GM18499 (cell line): ENCODE data around the gene TMEM175.
"Not testable (repeated sequence)": the region's sequence is repeated elsewhere in the genome, so short reads cannot be mapped to it uniquely, and the experiment has no call there.

Experiments used
- ATAC-seq: cut with Tn5 transposase; IDR thresholded peaks from one replicate; pipeline ENCODE4 v1.9.1; 2021; ENCODE audit warnings: moderate number of reproducible peaks; ENCODE audit not compliant: insufficient read depth, unreplicated experiment

TMEM175 gene

DNA sequence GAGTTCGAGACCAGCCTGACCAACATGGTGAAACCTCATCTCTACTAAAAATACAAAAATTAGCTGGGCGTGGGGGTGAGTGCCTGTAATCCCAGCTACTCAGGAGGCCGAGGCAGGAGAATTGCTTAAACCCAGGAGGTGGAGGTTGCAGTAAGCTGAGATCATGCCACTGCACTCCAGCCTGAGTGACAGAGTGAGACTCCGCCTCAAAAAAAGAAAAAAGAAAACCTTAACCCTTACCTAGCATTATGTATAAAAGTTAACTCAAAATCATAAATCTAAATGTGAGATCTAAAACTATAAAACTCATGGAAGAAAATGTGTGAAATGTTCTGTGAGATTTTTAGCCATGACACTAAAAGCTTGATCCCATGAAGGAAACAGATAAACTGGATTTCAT lies 7.2 kb downstream of the TMEM175 start:
- ATAC-seq: not testable (repeated sequence)

DNA sequence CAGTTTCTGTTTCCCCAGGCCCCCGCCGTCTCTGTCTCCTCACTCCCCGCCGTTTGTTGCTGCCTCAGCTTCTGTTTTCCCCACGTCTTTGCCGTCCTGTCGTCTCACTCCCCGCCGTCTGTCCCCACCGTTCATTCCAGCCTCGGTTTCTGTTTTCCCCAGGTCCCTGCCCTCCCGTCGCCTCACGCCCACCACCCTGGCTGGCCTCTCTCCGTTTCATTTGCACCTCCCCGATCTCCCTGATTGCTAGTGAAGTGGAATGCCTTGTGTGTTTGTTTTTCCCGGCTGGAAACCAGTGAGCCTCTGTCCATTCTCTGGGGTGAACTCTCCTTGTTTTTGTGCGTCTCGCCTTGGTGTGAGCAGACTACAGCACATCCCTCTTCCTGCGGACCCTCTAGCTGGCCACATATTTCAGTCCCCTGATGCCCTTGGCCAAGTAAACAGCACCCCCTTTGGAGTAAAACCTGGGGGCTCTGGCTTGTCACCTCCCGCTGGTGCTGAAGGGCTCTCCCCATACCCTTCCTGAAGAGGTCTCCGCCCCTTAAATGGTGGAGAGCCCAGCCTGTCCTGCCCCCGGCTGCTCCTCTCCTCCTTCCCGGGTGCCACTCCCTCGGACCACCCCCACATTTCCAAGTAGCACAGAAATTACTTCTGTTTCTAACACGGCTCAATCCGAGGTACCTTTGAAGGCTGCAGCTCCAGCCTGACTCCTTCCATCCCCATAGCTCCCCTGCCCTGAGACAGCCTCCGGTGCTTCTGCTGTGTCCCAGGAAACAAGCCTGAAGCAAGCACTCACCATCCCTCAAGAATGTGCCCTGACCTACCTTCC lies 13.2 kb downstream of the TMEM175 start:
- ATAC-seq: no peak

DNA sequence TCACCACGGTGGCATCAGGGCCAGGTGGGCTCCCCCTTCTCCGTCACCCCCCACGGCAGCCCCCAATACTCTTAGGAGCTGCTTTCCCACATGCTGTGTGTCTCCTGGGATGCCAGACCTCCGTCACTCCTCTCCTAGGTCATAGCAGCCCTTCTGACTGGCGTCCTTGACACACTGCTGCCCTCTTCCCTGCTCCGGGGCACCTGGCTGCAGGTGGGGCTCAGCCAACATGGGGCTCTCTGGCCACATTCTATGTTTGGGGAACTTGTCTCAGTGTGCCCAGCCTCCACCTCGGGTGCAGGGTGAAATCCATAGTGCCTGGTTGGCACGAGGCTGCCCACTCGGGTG lies 13.8 kb downstream of the TMEM175 start:
- ATAC-seq: no peak

DNA sequence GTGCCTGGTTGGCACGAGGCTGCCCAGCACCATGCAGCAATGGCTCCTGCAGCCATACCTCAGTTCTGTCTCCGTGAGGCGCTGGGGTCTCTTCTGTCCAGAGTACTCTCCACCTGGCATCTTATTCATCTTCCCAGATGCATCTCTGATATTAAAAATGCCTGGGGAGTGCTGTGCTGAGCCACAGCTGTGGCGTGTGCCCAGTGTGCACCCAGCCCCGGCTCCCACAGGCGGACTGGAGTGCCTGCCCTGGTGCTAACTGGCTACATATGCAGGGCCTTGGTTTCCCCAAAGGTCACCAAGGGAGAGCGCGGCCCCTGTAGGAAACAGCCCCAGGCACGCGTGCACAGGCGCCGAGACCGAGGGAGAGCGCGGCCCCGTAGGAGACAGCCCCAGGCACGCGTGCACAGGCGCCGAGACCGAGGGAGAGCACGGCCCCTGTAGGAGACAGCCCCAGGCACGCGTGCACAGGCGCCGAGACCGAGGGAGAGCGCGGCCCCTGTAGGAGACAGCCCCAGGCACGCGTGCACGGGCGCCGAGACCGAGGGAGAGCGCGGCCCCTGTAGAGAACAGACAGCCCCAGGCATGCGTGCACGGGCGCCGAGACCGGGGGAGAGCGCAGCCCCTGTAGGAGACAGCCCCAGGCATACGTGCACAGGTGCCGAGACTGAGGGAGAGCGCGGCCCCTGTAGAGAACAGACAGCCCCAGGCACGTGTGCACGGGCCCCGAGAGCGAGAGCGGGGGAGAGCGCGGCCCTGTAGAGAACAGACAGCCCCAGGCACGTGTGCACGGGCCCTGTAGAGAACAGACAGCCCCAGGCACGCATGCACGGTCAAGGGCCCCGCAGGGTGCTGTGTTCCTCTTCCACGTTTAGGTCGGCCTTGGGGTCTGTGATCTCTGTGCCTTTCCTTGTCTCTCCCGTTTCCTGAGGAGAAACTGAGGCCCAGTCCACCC lies 14.5 kb downstream of the TMEM175 start:
- no peak for ATAC-seq

DNA sequence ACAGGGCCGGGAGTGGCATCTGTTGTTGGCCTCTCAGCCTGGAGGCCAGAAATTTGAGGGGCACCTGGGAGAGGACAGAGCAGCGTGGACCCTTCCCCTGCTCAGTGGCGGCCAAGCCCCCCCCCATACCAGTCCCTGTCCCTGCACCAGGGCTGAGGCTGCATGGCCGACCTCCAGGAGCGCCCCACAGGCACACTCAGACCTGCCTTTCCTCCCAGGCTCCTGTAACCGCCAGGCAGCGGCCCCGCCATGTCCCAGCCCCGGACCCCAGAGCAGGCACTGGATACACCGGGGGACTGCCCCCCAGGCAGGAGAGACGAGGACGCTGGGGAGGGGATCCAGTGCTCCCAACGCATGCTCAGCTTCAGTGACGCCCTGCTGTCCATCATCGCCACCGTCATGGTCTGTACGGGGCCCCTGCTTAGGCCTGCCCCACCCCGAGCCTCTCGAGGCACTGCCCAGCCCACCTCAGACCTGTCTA lies 15.3 kb downstream of the TMEM175 start:
- ATAC-seq: no peak

DNA sequence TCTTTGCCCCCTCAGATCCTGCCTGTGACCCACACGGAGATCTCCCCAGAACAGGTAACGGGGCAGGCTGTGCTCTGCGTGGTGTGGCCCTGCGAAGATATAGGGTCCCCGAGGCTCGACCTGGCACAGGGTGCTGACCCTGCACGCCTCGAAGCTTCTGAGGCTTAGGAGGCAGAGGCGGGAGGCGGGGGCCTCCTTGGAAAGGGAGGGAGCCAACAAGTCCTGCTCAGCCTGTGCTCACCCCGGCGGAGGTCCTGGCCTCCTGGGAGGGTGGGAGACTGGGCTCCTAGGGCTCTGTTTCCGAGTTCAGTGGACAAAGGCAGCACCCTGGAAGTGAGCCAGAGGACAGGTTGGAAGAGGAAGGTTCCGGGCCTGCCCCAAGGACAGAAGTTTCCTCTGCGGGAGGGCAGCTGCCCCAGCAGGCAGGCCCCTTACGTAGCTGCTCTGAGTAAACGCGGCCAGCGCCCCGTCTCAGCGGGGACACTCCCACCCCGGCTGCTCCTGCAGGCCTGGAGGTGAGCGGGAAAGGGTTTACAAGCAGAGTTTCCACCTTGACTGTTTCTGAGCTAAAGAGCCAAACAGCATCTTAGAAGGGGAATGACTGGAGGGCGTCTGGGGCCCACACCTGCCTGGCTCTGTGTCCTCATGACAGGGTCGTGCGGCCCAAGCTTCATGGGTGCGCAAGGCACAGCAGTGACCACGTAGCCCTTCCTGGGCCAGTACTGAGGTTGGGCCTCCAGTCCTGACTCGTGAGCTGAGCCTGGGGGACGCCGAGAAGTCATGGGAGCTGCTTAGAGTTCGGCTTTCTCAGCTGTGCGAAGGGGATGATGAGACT lies 16.1 kb downstream of the TMEM175 start:
- ATAC-seq: no peak

DNA sequence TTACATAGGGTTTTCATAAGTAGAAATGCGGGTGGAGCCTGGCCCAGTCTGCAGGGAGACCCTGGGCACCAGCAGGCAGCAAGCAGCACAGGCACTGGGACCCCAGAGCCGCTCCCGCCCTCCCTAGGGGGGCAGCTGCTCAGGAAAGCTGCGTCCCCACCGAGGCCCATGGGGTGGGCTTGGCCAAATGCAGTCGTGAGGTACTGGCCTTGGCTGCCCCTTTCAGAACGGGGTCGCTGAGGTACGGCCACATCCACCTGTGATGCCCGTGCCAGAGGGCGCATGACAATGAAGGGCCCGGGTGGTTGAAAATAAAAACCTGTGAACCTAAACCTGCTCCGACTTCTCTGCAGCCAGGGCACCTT lies 16.7 kb downstream of the TMEM175 start:
- no peak for ATAC-seq

DNA sequence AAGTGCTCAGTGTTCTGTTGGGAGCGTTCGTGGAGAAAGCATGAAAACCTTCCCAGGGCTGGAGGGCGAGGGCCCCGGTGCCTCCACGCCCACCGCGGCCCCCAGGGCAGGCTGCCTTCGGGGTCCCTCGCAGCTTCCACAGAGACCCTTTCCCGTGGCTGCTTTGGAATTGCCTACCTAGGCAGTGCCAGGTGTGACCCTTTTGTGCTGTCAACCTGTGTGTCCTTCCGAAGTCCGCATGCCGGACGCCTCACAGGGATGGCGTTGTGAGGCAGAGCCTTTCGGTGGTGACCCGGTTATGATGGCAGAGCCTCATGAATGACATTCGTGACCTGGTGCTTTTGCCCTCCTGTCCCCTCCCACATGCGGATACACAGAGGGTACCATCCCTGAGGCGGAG lies 17.4 kb downstream of the TMEM175 start:
- ATAC-seq: no peak

DNA sequence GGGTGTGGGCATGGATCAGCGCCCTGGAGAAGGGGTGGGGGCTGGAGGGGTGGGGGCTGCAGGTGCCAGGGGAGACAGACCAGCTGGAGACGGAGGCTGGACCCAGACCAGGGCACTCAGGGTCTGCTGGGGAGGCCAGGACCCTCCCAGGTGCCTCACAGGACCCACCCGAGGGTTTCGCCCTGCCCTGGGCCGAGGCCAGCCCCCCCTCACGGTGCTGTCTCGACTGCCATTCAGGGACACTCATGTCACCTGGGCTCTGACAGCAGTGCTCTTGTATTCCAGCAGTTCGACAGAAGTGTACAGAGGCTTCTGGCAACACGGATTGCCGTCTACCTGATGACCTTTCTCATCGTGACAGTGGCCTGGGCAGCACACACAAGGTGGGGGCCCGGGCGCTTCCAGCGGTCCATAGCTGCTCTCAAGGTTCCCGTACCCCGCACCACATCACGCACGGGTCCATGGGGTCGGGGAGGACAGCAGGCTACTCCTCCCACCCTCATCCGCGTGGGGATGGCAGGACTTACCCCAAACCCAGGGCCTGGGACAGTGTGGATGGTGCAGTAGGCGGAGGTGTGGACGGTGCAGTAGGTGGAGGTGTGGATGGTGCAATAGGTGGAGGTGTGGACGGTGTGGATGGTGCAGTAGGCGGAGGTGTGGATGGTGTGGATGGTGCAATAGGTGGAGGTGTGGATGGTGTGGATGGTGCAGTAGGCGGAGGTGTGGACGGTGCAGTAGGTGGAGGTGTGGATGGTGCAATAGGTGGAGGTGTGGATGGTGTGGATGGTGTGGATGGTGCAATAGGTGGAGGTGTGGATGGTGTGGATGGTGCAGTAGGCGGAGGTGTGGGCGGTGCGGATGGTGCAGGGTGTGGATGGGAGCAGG lies 18.1 kb downstream of the TMEM175 start:
- no peak for ATAC-seq

DNA sequence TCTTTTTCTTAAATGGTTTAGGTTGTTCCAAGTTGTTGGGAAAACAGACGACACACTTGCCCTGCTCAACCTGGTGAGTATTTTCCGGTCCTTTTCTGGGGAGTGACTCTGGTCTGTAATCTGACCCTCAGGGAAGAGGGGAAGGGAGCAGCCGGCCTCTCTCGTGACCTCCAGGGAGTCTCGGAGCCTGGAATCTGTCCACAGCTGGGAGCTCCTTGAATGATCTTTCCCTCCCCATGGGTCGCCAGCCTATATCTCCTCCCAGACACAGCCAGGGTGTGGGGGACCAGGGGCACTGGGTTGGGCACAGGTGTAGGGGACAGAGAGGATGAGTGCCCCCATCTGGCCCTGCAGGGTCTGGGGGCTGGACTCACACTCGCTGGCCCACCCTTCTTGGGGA lies 18.9 kb downstream of the TMEM175 start:
- ATAC-seq: no peak

DNA sequence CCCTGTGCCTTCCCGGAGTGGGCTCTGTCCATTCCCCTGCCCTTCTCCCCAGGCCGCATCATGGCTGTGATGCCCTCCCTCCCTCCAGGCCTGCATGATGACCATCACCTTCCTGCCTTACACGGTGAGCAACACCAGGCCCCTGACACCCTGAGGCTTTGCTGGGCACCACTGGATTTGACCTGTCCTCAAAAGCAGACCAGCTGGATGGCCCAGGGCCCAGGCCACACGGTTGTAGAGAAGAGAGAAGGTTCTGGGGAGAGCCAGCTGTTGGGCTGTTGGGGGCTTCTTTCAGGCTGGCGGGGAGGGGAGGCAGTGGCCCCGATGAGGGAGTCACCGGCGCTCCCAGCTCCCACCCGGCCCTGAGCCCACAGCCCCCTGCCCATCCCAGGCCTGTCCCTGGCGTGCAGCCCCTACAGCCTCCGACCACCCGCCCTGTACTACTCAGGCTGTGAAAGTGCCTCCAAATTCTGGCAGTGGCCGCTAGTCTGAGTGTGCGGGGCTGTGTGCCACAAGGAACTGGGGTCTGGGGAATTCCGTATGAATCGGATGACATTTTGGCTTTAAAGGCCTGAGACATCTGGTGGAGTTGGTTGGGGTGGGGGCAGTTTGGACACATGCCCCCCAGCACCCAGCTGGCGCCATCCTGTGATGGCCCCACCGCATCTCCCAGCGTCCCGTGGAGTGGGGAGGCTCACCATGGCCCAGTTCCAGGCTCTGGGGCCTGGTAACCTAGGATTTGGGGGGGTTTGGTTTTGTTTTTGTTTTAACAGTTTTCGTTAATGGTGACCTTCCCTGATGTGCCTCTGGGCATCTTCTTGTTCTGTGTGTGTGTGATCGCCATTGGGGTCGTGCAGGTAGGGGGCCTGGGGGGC lies 19.6 kb downstream of the TMEM175 start:
- no peak for ATAC-seq

DNA sequence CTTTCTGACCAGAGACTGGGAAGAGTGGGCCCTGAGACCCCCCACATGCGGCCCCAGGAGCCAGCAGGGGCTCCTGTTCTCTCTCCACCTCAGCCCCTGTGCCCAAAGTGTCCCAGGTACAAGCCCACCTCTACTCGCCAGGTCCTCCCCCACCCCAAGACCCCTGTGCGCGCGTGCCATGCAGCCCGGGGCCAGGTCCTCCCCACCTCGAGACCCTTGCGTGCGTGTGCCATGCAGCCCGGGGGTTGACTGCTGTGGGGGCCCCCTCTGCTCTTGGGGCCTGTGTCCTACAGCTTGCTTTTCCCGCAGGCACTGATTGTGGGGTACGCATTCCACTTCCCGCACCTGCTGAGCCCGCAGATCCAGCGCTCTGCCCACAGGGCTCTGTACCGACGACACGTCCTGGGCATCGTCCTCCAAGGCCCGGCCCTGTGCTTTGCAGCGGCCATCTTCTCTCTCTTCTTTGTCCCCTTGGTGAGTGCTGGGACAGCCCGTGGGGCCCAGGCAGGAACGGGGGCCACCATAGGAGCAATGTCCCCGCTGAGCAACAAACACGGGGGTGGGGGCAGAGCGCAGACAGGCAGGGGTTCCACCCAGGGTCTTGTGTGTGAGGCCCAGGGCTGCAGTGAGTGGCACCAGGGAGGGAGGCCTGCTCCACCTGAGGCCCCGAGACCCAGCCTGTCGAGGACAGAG lies 20.8 kb downstream of the TMEM175 start:
- no peak for ATAC-seq

DNA sequence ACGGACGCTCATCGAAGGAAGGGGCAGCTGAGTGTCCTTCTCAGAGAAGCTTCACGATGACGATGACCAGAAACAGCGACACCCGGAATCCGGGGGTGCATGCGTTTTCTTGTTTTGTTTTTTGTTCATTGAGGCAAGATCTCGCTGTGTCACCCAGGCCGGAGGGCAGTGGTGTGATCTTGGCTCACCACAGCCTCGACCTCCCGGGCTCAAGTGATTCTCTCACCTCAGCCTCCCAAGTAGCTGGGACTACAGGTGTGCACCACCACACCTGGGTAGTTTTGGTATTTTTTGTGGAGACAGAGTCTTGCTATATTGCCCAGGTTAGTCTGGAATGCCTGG lies 21.3 kb downstream of the TMEM175 start:
- ATAC-seq: no peak

DNA sequence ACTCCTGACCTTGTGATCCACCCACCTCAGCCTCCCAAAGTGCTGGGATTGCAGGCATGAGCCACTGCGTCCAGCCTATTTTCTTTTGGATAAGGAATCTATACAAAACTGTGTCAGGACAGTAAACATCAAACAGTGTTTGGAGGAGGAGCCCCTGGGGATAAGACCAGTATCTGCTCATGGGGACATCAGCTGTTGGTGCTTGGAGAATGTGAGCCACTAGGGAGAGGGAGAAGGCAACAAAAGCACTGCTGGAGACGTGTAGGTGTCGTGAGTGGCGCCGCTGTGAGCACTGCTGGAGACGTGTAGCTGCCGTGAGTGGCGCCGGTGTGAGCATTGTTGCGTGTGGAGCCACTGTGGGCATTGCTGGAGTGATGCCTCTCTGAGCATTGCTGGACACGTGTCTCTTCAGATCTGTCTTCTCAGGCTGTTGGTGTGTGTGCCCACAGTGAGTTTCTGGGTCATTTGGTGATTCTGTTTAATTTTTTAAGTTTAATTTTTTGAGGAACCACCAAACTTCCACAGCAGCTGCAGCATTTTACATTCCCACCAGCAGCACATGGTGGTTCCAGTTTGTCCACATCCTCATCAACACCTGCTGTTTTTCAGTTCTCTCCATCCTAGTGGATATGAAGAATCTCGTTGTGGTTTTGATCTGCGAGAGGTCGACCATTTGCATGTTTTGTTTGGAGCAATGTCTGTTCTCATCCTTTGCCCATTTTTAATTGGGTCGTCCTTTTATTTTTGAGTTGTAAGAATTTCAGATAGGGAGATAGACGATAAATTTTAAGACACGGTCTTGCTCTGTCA lies 22.2 kb downstream of the TMEM175 start:
- ATAC-seq: no peak

DNA sequence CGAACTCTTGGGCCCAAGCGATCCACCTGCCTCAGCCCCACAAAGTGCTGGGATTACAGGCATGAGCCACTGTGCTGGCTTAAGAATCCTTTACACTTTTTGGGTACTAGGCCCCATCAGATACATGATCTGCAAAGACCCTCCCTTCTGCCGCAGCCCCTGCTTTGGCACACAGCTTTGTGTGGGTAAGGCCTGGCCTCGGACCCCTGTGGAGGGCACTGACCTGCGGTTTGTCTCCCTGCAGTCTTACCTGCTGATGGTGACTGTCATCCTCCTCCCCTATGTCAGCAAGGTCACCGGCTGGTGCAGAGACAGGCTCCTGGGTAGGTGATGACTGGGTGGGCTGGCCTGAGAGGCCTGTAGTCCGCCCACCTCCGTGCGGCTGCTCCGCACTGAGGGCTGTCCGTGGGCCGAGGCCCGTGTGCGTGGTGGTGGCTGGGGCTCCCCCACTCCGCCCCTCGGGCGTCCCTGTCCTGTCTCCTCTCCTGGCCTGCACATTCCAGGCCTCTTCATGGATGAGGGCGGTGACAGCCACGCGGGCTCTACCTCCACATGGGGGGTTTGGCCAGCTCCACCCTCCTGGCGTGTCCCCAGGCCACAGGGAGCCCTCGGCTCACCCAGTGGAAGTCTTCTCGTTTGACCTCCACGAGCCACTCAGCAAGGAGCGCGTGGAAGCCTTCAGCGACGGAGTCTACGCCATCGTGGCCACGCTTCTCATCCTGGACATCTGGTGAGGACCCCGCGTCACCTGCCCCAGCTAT lies 23.1 kb downstream of the TMEM175 start:
- no peak for ATAC-seq

DNA sequence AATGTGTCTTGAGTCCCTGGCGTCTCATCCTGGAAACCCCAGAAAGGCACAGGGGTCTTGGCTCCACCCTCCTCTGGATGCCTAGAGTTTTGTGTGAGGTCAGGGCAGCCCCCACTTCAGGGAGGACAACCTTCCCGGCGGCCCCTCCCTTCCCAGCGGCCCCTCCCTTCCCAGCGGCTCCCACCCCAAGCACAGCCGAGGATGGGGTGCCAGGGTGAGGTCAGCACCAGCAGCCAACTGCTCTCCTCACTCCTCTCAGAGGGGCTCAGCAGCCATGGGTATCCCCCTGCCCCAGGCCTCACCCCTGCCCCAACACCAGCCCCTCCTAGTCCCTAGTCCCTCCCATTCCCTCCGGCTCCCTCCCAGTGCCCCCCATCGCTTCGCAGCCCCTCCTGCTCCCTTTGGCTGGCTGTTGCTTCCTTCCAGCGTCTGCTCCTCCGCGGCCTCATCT lies 23.7 kb downstream of the TMEM175 start:
- no peak for ATAC-seq
